Measurements from ENCODE around the gene ADIPOR2. TPM values are rescaled to one million over a fixed set of nuclear protein-coding genes. Genes with fewer than 3 reads are reported as not detected.
A peak's percentile ranks its signal among the peaks of the same experiment; 100 is the strongest.

ADIPOR2 gene
- total and polyA plus RNA-seq, 3 donors from 2014 or later: 70.6 to 78.3 (median 75.1) TPM

DNA sequence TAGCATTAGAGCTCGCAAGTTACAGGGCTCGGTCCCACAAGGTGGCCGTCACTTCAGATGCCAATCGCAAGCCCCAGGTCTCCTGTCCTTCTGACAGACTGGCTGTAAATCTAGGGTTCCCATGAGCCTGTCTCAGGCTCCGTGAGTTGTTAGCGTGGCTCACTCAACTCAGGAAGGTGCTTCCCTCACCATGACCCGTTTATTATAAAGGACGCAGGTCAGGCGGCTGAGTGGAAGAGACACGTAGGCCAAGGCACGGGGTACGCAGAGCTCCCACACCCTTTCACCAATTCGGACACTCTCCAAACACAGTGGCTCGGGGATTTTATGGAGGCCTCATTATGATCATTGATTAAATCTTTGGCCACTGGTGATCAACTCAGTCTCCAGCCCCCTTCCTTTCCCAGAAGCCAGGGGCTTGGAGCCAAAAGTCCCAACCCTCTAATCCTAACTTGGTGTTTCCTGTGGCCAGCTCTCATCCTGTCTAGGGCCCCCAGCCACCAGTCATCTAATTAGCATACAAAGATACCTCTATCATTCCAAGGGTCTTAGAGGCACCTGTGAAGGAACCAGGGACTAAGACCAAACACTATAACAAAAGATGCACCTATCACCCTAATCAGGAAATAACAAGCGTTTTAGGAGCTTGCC is 103.7 kb downstream of the ADIPOR2 start:
- Histone ChIP-seq H3K36me3 (ENCODE audit: low read depth, missing control alignments) (no peaks in the 10 kb centered on the region), H3K9me3 (no peaks in the 10 kb centered on the region), H3K27me3 (no peaks in the 10 kb centered on the region), H3K27ac (no peak overlapping the region), H3K4me1 (peaks cover 5% of the 10 kb centered on the region), H3K4me3 (no peak overlapping the region)
- no peak for DNase-seq
- TF ChIP-seq POLR2A (IDR thresholded peaks at IDR 0.05): no peak
- TF ChIP-seq, protein P1, sequence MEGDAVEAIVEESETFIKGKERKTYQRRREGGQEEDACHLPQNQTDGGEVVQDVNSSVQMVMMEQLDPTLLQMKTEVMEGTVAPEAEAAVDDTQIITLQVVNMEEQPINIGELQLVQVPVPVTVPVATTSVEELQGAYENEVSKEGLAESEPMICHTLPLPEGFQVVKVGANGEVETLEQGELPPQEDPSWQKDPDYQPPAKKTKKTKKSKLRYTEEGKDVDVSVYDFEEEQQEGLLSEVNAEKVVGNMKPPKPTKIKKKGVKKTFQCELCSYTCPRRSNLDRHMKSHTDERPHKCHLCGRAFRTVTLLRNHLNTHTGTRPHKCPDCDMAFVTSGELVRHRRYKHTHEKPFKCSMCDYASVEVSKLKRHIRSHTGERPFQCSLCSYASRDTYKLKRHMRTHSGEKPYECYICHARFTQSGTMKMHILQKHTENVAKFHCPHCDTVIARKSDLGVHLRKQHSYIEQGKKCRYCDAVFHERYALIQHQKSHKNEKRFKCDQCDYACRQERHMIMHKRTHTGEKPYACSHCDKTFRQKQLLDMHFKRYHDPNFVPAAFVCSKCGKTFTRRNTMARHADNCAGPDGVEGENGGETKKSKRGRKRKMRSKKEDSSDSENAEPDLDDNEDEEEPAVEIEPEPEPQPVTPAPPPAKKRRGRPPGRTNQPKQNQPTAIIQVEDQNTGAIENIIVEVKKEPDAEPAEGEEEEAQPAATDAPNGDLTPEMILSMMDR (IDR thresholded peaks at IDR 0.05): no peak
- WGBS, 2 donors: 83 to 85% methylated on average over 11 to 15 of the region's 15 CpGs
- intact Hi-C loops (cut with DNase I; ENCODE audit: low total_unique reads): loop anchor here (5.0 kb wide), 2 partner anchors 142 to 143 kb away; no protein-coding TSS in a partner anchor

GRCh38 chr12:1795221-1795784 is 104.4 kb downstream of the ADIPOR2 start:
- Histone ChIP-seq H3K9me3 (no peaks in the 10 kb centered on the region), H3K27ac (no peak overlapping the region), H3K27me3 (no peaks in the 10 kb centered on the region), H3K4me1 (peaks cover 5% of the 10 kb centered on the region), H3K4me3 (no peak overlapping the region), H3K36me3 (ENCODE audit: low read depth, missing control alignments) (no peaks in the 10 kb centered on the region)
- WGBS, 2 donors: 43 to 65% methylated on average over 12 to 19 of the region's 19 CpGs
- no peak for DNase-seq
- intact Hi-C loops (cut with DNase I; ENCODE audit: low total_unique reads): loop anchor here (5.0 kb wide), 1 partner anchor 142 kb away; no protein-coding TSS in a partner anchor
- TF ChIP-seq, protein P1 (IDR thresholded peaks at IDR 0.05): no peak

DNA sequence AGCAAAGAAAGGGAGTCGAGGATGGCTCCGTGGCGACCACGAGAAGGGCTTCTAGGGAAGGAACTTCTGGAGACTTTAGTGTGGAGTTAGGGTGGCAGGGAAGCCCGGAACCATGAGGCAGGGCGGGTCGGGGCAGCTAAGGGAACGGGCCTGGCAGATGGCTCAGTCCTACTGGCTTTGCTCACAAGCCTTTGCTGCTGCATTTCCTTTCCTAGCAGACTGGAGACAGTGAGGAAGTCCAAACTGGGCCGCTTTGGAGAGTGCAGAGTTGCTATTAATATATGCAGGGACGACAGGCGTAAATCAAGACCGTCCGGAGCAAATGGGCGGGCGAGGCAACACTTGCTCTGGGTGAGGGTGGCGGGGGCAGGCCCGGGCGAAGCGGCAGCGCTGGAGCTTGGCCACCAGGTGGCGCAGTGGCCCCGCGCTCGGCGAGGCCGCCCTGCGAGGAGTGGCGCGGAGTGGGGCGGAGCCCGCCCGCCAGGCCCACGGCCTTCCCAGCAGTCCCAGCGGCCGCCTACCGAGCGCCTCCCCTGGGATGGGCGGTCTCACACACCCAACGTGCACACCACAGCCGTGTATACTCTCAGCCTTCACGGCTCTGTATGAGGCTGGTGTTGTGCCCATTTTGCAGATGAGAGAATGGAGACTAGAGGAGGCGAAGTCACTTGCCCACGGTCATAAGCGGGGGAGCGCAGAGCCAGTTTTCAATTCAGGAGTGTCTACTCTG is 105.1 kb downstream of the ADIPOR2 start:
- TF ChIP-seq, protein P1 (IDR thresholded peaks at IDR 0.05): peak; percentile 99 to 100 (median 100)
- TF ChIP-seq POLR2A (IDR thresholded peaks at IDR 0.05): no peak
- DNase-seq: peak; percentile 94
- Histone ChIP-seq H3K27me3 (no peaks in the 10 kb centered on the region), H3K4me1 (peaks cover 5% of the 10 kb centered on the region), H3K36me3 (ENCODE audit: low read depth, missing control alignments) (no peaks in the 10 kb centered on the region), H3K9me3 (no peaks in the 10 kb centered on the region), H3K4me3 (peak overlapping the region; percentile 62 to 76), H3K27ac (peak overlapping the region; percentile 73 to 81)
- WGBS, 2 donors: 3% methylated on average over 22 to 45 of the region's 45 CpGs
- intact Hi-C loops (cut with DNase I; ENCODE audit: low total_unique reads): loop anchor here (5.0 kb wide), 1 partner anchor 141 kb away; no protein-coding TSS in a partner anchor

DNA sequence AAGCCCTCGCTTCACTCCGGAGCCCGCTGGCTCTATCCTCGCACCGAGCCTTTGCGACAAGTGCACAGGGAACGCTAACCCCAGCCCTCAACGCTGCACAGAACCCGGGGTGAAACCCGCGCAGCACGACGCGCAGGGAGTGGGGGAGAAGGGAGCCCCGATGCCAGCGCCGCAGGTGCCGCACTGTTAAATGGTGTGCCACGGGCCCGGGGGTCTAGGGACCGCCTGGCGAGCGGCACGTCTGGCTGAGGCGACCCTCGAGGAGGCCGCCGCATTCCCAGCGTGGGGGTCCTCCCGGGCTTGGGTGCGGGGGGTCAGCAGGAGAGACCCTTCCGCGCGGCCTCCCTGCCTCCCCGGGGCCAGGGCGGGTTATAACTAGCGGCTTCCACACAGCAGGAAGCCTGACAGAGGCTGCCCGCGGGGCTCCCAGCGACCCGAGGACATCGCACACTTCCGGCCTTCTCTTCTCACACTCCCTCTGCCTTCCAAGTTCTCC is 105.7 kb downstream of the ADIPOR2 start:
- no peaks in the 10 kb centered on the region for H3K27me3 ChIP-seq
- no peaks in the 10 kb centered on the region for H3K9me3 ChIP-seq
- H3K4me3 ChIP-seq: peak overlapping the region; percentile 62 to 76
- intact Hi-C loops (cut with DNase I; ENCODE audit: low total_unique reads): loop anchor here (5.0 kb wide), 1 partner anchor 141 kb away; no protein-coding TSS in a partner anchor
- TF ChIP-seq POLR2A (IDR thresholded peaks at IDR 0.05): no peak
- TF ChIP-seq, protein P1 (IDR thresholded peaks at IDR 0.05): no peak
- peak; percentile 46 for DNase-seq
- 1% methylated on average over 15 to 43 of the region's 43 CpGs for WGBS, 2 donors
- H3K27ac ChIP-seq: peak overlapping the region; percentile 73 to 81
- H3K36me3 ChIP-seq (ENCODE audit: low read depth, missing control alignments): no peaks in the 10 kb centered on the region
- H3K4me1 ChIP-seq: peaks cover 5% of the 10 kb centered on the region

Measured in testis (tissue), 3 donors.